Sigmoid colon (tissue), 4 donors: ENCODE data around the gene IGSF9.

Experiments
- POLR2AphosphoS5 ChIP-seq, 4 donors: sonication (generic); formaldehyde crosslinking; IDR thresholded peaks; one replicate each; pipeline ENCODE4 v1.6.1; 2017; ENCODE audit warnings: antibody characterized with exemption in 4 of 4
- TF ChIP-seq, protein P1 (sequence below), 4 experiments: fragments of 450-650 bp in 3 of 4; fragments of 200-600 bp in 1 of 4; IDR thresholded peaks; one replicate each; pipeline ENCODE4 v1.5.1; 2016 to 2019; ENCODE audit warnings: antibody characterized with exemption in 4 of 4, mild to moderate bottlenecking in 3 of 4, moderate library complexity in 2 of 4

DNA sequence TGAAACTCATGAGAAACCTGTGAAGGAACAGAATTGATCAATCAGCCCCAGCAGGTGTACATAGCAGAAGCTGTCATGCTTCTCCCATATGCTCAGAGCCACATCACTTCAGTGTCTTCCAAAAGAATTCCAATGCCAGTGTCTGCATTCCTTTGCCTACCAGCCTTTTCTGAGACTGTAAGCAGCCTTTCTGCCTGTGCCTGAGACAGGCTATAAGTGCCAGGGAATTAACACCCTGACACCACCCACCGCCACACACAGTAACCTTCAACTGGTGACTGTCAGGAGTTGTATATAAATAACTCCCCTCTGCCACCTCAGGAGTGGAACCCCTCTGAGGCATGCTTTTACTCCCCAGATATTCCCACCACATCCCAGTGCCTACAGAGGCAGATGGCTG lies 46.7 kb upstream of the IGSF9 start:
- TF ChIP-seq, protein P1, sequence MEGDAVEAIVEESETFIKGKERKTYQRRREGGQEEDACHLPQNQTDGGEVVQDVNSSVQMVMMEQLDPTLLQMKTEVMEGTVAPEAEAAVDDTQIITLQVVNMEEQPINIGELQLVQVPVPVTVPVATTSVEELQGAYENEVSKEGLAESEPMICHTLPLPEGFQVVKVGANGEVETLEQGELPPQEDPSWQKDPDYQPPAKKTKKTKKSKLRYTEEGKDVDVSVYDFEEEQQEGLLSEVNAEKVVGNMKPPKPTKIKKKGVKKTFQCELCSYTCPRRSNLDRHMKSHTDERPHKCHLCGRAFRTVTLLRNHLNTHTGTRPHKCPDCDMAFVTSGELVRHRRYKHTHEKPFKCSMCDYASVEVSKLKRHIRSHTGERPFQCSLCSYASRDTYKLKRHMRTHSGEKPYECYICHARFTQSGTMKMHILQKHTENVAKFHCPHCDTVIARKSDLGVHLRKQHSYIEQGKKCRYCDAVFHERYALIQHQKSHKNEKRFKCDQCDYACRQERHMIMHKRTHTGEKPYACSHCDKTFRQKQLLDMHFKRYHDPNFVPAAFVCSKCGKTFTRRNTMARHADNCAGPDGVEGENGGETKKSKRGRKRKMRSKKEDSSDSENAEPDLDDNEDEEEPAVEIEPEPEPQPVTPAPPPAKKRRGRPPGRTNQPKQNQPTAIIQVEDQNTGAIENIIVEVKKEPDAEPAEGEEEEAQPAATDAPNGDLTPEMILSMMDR (IDR thresholded peaks at IDR 0.05): no peak
- no peak for TF ChIP-seq POLR2AphosphoS5 (IDR thresholded peaks at IDR 0.05)
